ENCODE measurements around the gene BBOF1.
"Not testable (repeated sequence)": the region's sequence is repeated elsewhere in the genome, so short reads cannot be mapped to it uniquely, and the experiment has no call there.

The BBOF1 gene

DNA sequence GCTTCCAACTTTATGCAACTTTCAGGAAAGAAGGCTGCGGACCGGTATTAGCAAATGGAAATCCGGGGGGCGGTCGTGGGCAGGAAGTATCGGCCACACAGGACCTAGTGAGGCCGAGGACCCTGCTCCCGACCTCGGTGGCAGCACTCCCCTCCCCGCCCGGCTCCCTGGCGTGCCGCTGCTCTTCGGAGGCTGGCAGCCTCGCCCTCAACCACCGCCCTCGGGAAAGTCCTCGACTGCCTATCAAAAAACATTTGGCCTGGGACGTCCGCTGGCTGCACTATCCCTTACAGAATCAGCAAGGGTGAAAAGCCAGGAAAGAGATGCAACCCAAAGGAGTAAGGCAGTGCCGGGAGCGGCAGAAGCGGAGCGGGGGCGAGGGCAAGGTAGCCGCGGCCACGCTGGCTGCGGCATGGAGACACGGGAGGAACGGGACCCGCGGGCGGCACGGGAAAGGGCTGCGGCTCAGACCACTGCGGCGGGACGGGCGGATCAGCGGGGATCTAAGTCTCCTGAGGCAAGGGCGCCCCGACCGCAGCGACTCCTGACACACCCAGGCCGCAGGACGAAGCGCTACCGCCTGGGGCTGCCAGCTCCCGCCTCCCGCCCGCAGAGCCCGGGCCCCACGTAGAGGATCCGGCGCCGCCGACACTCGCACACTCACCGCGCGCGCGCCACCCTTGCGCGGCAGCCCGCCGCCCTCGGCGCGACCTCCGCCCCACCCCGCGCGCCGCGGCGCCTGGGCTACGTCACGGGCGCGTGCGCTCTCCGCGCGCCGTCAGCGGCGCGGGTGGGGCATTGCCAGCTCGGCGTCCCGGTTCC lies at the start of gene BBOF1, which contains the start of gene ENTPD5:
BBOF1 (plus strand) TSS at position 764 of the 822 bp plus-strand sequence. CDS start 130 bp downstream, outside the sequence.
ENTPD5 (minus strand) TSS at position 703 of the 822 bp plus-strand sequence. CDS start 31,186 bp downstream, outside the sequence.
- peak; percentile 82 to 90 for DNase-seq

DNA sequence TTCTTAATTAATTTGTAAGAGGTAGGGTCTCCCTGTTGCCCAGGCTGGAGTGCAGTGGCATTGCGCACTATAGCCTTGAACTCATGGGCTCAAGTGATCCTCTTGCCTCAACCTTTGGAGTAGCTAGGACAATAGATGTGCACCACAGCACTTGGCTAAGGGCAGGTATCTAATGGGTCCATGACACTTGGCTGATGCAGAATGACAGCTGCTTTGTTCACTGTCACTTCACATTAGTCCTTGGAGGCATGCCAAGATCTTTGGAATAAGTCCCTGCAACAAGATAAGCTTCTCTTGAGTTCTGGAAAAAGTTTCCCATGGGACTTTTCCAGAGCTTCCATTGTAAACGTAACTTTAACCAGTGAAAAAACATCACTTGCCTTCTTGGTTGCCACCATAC lies 45.7 kb upstream of the BBOF1 start:
- no peak for DNase-seq

GRCh38 chr14:73976125-73976524 lies 43.0 kb upstream of the BBOF1 start:
- no peak for DNase-seq

DNA sequence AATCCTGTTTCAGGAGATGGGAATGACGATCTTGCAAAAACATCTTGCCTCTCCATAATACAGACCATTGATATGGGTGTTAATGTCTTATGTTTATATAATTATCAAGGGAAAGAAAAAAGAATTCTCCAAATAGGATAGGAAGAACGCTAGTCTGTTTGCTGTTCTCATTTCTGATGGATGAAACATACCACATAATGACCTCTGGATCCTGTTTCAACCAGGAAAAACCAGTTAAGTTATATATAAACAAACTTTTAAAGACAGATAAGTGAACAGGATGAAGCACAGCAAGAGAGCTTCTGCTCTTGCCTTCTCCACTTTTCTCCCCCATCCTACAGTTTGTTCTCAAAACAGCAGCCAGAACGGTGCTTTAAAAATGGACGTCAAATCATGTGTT lies 41.3 kb upstream of the BBOF1 start:
- DNase-seq = no peak

DNA sequence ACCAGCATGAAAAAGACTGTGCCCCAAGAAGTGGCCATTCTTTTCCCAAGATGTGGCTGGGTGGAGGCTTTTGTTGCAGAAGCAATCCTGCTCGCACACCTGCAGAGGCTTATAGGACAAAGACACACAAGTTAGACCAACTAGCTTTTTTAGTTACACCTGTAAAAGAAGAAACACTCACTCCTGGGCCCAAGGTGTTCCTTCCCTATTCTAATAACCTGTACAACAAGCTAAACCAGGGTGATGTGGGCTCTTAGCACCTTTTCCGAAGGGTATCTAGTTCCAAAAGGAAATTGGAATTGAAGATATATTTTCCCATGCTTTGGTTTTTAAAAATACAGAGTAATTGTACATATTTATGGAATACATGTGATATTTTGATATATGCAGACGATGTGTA lies 31.1 kb upstream of the BBOF1 start:
- DNase-seq = no peak

- DNase-seq = not testable (repeated sequence)
Observed at GRCh38 chr14:73988656-73989055, 30.5 kb upstream of the BBOF1 start.

DNA sequence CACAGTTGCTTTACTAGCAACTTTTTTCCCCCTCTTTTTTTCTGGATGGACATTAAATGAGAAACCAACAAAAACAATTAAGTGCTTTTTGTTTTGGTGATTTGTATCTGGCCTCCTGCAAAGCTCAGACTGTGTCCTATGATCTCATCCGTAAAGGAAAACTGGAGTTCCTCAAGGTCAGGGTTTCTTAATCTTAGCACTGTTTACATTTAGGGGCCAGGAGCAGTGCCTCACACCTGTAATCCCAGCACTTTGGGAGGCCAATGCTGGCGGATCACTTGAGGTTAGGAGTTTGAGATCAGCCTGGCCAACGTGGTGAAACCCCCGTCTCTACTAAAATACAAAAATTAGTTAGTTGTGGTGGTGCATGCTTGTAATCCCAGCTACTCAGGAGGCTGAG lies 28.1 kb upstream of the BBOF1 start:
- no peak for DNase-seq

GRCh38 chr14:73994926-73995325 lies 24.2 kb upstream of the BBOF1 start:
- DNase-seq = not testable (repeated sequence)

DNA sequence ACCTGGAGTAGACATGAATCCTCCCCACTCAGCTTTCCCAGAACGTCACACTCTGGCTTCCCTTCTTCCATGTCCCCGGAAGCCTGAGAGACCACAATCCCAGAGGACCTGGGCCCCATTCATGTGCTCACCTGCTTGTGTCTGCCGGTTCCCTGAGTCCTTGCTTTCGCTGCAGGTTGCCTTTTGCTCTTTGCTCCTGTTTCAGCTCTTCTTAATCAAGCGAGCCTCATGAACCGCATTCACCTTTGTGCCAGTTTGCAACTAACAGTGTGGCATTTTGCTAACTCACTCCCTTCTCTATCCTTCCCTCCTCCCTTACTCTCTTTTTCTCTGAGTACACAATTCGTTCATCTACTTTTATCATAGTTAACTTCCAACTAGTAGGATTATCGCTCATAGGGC lies 23.2 kb upstream of the BBOF1 start:
- no peak for DNase-seq

DNA sequence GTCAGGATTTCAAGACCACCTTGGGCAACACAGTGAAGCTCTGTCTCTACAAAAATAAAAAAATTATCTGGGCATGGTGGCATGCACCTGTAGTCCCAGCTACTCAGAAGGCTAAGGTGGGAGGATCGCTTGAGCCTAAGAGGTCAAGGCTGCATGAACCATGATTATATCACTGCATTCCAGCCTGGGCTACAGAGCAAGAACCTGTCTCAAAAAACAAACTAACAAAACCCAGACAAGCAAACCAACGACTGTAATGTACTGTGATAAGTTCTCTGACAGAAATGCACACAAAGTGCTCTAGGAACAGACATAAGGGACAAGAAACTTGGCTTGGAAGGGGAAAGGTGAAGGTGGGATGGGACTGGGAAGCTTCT lies 22.4 kb upstream of the BBOF1 start:
- DNase-seq = no peak

- DNase-seq = no peak
Observed at GRCh38 chr14:73997108-73997943, 21.8 kb upstream of the BBOF1 start.

DNA sequence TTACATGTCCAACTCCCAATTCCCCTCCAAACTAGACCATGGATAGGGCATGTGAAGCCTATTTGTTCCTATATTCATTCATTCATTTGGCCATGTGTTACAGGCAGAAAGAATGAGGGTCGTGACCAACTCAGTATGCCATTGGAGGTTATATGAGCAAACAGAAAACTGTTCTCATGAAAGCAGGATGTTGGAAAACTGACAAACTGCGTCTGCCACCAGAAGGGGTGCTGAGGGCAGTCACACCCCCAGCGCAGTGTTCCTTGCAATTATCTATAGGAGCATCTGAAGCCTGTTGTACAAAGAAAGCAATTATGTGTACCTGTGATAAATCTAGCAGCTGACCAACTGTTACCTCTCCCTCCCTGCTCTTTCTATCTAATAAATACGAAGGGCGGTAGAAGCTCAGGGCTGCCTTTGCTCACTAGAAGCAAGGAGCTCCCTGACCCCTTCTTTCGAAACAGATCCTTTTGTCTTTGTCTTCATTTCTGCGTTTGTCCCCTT lies 21.2 kb upstream of the BBOF1 start:
- peak; percentile 8 to 48 for DNase-seq

DNA sequence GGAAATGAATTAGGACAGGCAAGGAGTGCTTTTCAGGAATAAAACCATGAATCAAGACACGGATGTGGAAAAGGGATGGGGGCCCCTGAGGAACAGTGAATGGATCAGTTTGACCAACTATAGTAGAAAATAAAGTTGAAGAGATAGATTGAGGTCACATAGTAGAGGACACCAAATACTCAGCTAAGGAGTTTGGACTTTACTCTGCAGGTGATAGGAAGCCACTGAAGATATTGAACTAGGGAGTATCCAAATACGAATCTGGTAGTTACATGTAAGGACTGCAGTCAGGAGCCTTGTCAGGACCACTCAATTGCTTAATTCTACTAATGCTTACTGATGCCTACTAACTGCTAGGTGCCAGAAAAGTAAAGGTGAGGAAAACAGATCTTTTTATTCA lies 20.4 kb upstream of the BBOF1 start:
- DNase-seq = no peak

DNA sequence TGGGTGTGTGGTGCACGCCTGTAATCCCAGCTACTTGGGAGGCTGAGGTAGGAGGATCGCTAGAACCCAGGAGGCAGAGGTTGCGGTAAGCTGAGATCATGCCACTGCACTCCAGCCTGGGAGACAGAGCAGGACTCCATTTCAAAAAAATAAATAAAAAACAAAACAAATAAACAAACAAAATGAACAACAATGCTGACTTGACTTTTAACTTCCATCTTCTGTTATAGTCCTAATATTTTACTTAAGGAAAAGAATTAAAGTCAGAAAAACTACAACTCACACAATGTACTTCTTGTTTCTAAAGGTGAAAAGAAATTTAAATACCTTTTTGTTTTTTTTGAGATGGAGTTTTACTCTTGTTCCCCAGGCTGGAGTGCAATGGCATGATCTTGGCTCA lies 13.5 kb upstream of the BBOF1 start:
- not testable (repeated sequence) for DNase-seq

- no peak for DNase-seq
Observed at GRCh38 chr14:74008843-74009499, 10.2 kb upstream of the BBOF1 start.

DNA sequence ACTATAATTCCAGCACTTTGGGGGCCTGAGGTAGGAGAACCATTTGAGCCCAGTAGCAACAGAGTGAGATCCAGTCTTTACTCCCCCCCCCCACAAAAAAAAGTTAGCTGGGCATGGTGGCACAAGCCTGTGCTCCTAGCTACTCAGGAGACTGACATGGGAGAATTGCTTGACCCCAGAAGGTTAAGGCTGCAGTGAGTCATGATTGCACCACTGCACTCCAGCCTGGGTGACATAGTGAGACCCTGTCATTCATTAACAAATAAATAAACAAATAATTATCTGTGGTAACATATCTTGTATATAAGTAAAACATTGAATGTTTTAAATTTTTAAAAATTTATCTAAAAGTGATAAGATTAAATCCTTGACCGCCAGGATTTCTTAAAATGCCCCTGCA lies 4.8 kb upstream of the BBOF1 start:
- DNase-seq = no peak

DNA sequence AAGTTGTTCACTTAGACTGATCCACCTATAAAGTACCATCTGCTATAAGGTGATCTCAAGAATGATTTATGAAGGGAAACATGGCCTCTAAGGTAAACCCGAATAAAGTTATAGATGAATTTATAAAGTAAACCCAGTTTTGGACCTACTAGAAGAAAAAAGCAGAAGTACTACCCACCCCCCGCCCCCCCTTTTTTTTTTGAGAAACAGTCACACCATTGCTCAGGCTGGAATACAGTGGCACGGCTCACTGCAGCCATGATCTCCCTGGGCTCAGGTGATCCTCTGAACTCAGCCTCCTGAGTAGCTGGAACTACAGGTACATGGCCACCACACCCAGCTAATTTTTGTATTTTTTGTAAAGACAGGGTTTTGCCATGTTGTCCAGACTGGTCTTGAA lies 4.0 kb upstream of the BBOF1 start:
- no peak for DNase-seq

- DNase-seq = no peak
Observed at GRCh38 chr14:74015963-74016362, 3.2 kb upstream of the BBOF1 start.

- DNase-seq = no peak
Observed at GRCh38 chr14:74018174-74018585, 969 bp upstream of the BBOF1 start.

- no peak for DNase-seq
Observed at GRCh38 chr14:74019408-74020137, 424 bp downstream of the BBOF1 start.

DNA sequence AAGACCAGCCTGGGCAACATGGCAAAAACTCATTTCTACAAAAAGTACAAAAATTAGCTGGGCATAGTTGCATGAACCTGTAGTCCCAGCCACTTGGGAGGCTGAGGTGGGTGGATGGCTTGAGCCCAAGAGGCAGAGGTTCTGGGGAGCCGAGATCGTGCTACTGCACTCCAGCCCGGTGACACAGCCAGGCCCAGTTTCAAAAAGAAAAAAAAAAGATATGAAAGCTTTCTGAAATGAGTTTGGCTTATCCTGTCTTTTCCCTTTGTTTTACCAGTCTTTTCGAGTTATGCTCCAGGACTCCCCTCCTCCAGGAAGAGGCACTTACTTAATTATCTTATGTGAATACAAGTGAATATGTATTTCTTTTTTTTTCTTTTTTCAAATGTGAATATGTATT lies 3.2 kb downstream of the BBOF1 start:
- DNase-seq = no peak

GRCh38 chr14:74029136-74029535 lies 10.0 kb downstream of the BBOF1 start:
- no peak for DNase-seq
